ENCODE measurements around the gene NBPF26.
"Not testable (repeated sequence)": the region's sequence is repeated elsewhere in the genome, so short reads cannot be mapped to it uniquely, and the experiment has no call there.

The NBPF26 gene

DNA sequence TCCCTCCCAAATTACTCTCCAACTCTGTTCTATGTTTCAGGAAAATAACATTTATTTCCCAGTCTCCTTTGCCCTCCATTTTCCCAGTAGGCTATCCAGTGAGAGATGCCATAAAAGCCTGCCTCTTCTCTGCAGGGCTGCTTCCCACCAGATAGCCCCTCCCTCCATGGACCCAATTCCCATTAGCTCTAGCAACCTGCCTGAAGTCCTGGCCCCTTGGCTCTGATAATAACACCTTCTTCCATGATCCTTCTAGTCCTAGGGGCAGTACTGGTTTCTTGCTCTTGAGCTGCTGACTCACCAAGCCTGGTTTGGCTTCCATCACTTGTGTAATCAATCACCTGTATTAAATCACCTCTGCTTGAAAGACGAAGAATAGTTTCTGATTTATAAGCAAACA is 156.3 kb downstream of the NBPF26 start:
- H3K4me3 ChIP-seq (ENCODE audit: low read length); H3K36me3 ChIP-seq (ENCODE audit: insufficient read depth, low read depth, low read length); H3K27ac ChIP-seq (ENCODE audit: low read length); H3K9ac ChIP-seq (ENCODE audit: low read depth, low read length); H3K9me3 ChIP-seq (ENCODE audit: insufficient read depth, low read depth, low read length); H3K27me3 ChIP-seq (ENCODE audit: insufficient read depth, low read length); H3K4me1 ChIP-seq (ENCODE audit: insufficient read depth, low read length): not testable (repeated sequence)

DNA sequence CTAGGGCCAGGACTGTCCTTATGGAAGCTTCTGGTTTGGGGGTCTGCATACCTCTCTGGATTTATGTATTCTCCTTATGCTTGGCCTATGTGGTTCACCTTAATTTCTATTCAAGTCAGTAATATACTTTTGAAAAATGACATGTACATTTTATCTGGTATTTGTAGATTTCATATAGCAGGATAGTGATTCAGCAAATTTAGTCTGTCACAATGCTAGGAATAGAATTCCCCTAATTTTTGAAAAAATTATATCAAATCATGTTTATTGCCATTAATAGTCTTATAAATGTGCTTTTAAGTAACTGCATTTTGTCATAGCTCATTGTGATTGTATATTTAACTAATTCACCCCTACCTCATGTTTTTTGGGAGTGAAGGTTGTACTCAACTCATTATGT is 158.2 kb downstream of the NBPF26 start:
- not testable (repeated sequence) for H3K27me3 ChIP-seq (ENCODE audit: insufficient read depth, low read length); H3K4me1 ChIP-seq (ENCODE audit: insufficient read depth, low read length); H3K36me3 ChIP-seq (ENCODE audit: insufficient read depth, low read depth, low read length); H3K9me3 ChIP-seq (ENCODE audit: insufficient read depth, low read depth, low read length); H3K9ac ChIP-seq (ENCODE audit: low read depth, low read length); H3K27ac ChIP-seq (ENCODE audit: low read length); H3K4me3 ChIP-seq (ENCODE audit: low read length)
